Right kidney (tissue), 9 donors: Measurements from ENCODE around the gene RASGEF1C.

Experiments used
- DNase-seq: peaks from one replicate; pipeline ENCODE4 v3.0.0-alpha.2; 2016
- long read RNA-seq, 8 donors: transcript quantifications; one replicate each; lab custom pipeline, GENCODE V29; 2026

RASGEF1C gene
- long read RNA-seq, donor 1 = 0 reads
- long read RNA-seq, donor 2 = 0 reads
- long read RNA-seq, donor 3, partial matches to known transcripts = 0 of 1 reads
- long read RNA-seq, donor 3, other reads (novel, unspliced or antisense) = 0 of 1 reads
- long read RNA-seq, donor 4 = 0 reads
- long read RNA-seq, donor 5 = 0 reads
- long read RNA-seq, donor 6 = 0 reads
- long read RNA-seq, donor 7 = 0 reads
- long read RNA-seq, donor 8 = 0 reads

DNA sequence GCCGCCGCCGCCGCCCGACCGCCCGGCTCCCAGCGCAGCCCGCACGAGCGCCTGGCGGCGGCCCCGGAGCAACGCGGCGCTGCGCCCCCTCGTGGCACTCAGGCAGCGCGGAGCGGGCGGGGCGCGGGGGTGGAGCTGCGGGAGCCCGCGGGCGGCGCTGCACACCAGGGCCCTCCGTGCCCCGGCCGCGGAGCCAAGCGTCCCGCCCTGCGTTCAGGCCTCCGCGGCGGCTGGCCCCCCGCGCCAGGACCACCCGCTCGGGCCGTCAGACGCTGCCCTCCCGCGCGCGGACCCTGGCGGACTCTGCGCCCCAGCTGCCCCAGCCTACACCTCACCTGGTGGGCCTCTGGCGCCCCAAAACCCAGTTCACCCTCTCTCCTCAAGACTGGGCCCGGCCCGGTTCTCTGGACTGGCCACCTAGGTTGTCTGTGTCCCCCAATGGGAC is at the start of gene RASGEF1C:
Gene RASGEF1C (minus strand): TSS at position 75 of the 445 bp plus-strand sequence. CDS start 71,159 bp downstream, outside the sequence.
- no peak for DNase-seq

DNA sequence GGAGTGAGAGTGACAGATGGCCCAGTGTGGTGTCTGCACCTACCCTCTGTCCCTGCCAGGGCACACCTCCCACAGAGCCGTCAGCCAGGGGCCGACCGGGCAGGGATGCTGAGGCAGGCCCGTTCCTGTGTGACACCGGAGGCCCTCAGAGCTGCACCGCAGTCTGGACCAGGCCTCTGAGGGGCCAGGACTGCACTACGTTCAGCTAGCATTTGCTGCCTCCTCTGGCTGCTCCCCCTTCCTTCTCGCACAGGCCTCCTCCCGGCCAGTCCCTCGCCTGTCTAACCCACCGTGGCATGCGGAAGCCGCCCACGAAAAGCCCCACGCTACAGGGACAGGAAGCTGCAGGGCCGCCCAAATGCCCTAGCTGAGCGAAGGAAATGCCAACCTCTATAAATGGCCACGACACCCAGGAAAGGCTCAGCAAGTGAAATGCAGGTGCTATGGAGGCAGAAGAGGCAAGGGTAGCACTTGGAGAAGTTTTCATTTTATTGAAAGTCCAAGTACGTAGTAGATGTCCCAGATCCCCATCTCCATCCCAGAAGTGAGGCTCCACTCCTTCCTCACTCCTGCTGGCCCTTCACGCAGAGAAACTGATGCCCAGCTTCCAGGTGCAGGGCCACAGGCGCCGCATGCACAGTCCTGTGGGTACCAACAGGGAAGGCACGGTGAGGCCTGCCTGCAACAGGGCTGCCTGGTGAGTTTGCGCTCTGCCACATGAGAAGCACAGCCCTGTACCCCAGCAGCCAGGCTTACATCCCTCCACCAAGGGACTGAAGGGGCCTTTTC is 44.2 kb upstream of the RASGEF1C start:
- no peak for DNase-seq

DNA sequence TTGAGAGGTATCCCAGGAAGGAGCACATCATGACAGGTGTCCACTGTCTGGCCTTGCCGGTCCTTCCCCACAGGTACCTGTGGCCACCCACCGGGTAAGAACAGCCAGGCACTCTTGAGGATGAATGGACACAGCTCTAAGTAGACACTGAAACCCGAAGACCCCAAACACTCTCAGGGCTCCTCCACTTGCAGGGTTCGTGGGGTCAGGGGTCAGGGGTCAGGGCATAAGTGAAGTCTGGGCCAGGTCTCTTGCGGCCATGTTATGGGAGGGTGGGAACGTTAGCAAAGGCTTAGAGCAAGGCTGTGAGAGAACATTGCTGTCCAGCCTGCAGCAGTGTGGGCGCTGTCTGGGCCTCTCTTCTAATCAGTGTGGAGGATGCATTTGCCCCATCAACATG is 42.9 kb upstream of the RASGEF1C start:
- DNase-seq = no peak

DNA sequence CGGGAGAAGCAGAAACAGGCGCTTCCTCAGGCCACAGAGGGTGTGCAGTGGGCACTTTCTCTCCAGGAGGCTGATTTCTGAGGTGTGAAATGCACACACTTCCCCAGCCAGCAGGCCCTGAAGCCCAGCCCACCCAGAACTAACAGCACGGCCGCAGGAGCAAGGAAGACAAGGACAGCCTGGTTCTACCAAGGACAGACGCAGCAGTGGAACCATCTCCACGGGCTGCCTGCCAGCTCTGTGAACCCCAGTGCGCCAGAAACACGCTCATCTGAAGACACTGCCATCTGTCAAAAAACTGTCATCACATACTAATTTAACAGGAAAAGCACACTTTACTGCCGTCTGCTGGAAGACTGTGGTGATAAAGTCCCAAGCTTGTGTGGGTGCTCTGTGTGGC is 42.1 kb upstream of the RASGEF1C start:
- no peak for DNase-seq

DNA sequence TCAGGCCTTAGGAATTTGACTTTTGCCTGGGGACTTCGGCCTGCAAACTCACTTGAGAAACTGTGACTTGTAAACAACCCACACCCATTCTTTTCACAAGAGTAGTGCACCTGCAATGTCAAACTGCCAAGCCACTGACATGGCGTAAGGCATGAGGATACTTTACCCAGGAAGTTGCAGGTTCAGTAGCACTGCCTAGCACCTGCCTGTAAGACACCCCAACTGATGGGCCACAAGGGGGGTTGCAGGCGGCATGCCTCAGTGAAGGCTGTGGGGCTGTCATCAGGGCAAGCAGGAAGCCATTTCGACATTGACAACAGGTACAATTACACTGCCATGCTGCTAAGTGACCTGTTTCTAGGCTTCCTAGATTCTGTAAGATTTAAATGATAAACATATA is 41.3 kb upstream of the RASGEF1C start:
- no peak for DNase-seq

DNA sequence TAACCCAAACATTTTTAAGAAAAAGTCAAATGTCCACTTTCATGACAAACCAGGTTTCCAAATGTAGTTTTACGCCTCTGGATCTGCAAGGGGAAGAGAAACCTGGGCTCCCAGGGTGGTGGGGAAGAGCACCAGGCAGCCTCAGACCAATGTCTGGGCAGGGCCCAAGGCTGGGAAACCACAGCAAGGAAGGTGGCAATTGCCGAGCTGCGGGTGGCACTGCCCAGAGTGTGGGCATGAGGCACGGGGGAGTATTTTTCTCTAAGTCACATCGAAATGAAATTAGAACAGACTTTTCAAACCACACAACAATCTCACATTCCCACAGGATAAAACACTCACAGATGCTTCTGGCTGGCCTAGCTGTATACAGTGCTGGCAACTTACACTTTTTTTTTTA is 32.6 kb upstream of the RASGEF1C start:
- DNase-seq = no peak

DNA sequence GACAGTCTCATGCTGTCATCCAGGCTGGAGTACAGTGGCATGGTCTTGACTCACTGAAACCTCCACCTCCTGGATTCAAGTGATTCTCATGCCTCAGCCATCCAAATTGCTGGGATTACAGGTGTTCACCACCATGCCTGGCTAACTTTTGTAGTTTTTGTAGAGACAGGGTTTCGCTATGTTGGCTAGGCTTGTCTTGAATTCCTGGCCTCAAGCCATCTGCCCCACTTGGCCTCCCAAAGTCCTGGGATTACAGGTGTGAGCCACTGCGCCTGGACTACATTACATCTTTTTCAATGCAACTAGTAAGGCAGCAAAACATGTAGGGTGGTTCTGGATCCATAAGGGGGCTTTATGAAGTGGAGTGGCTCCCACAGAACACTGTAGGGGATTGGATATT is 29.6 kb upstream of the RASGEF1C start:
- DNase-seq = no peak

DNA sequence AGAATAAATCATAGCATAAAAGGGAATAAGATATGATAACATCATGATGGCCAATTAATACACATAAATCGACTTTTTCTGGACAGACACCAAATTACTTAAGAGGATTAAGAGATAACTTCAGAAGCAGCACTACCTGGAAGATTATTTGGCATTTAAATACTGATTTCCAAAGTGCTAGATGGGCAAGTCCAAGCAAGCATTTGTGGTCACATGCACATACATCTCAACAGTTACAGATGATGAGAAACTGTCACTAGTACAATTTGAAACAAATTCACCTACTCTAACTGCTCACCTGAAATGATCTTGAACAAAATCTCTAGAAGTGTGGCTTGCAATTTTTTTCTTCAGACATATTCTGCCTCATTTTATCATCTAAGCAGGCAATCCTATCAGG is 26.8 kb upstream of the RASGEF1C start:
- DNase-seq = no peak

DNA sequence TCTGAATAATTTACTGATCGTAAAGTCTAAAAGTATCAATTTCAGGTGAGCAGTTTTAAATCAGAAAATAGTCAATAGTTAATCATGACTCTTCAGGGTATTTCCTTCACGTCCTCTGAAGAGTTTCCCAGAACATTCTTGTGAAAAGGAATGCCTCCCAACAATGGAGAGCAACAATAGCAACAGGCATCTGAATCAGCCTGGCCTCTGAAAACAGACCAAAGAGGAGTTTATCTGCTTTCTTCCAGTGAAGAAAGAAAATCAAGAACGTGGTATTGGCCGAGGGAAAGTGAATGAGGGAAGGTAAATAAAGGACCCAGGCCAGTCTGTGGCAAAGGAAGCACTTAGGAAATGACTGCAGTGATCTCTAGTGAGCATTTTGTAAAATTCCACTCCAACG is 26.1 kb upstream of the RASGEF1C start:
- DNase-seq = no peak

DNA sequence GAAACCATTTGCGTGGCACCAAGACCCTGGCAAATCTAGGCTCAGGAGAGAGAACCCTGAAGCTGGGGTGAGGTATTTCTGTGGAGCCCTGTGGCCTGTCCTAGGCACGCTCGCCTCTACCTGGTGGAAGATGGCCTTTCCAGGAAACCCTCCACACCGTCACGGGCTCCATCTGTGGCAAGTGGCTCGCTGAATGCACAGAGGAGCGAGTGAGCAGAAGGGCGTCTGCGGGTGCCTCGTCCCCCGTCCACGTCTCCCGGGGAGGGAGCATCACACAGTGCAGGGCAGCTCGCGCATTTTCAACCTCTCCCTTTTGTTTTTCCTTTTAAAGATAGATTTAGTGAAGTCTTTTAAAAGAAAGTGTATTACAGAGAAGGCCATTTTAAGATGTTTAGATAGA is 25.3 kb upstream of the RASGEF1C start:
- DNase-seq = no peak

DNA sequence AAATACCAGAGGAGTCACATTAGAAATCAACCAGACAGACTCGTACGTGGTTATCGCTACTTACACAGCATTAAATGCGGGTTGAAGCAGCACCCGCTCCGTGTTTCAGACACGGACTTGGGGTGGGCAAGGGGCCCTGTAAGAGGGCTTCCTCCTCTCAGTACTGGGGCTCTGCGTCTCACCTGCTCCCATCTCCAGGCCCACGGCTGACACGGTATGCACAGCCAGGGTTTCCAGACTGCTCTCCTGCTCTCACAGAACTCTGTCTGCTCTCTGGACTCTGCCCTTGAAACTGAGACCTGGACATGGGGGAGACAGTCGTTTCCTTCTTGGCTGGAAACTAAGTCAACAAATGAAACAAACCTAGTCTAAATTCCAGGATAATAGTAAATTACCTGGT is 24.7 kb upstream of the RASGEF1C start:
- DNase-seq = no peak

DNA sequence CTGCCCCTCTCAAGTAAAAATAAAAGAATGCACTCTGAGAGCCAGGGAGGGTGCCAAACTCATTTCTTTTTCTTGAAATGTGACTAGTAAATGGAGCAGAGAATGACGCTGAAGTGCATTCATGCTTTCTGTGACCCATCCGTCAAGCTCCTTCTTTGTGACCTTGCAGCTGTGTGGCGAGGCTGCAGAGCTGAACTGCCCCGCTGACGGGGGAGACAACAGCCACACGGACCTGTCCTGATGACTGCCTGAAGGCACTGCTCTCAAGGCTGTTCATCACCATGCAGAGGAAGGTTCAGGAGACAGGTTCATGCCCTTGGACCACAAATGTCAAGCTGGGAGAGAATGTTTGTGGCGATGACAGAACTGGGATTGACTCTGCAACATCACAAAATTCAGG is 21.0 kb upstream of the RASGEF1C start:
- DNase-seq = no peak

DNA sequence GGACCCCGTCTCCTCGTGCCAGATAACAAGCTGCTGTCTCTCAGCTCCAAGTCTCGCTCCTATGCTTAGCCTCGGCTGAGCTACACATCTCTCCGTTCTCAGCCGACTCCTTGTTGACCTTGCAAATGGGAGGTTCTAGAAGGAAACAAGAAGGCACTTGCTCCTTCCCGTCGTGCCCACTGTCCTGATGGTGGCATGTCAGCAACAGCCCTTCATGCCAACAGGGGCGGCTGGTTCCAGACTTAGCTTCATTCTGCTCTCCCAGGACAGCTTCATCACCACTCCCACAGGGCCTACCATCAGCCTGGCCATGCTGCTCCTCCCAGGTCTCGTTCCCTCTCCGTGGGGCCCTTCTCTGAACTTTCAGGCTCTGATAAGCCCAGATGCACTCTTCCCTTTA is 13.0 kb upstream of the RASGEF1C start:
- no peak for DNase-seq

DNA sequence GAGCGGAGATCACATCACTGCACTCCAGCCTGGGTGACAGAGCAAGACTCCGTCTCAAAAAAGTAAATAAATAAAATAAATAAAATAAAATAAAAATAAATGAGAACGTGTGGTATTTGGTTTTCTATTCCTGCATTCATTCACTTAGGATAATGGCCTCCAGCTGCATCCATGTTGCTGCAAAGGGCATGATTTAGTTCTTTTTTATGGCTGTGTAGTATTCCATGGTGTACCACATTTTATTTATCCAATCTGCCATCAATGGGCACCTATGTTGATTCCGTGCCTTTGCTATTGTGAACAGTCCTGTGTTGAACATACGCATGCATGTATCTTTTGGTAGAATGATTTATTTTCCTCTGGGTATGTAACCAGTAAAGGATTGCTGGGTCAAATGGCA is 8.8 kb upstream of the RASGEF1C start:
- DNase-seq = no peak

DNA sequence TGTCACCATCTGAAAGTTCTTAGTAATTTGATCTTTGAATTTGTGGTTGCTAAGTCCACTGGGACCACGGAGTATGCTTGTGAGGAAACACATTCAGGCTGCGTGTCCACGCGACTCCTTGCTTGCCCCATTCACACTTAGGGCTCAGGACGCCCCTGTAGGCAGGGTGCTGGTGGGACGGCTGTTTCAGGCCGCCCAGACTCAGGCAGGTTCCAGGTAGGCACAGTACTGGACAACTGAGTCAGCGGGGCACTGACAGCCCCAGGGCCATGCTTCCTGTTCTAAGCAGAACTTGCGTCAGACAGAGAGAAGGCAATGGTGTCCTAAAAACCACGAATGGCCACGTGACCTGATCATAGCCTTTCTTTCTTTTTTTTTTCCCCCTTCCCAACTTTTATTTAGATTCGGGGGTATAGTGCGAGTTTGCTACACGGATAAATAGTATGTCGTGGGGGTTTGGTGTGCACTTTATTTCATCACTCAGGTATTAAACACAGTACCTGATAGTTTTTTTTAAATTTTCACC is 7.7 kb upstream of the RASGEF1C start:
- no peak for DNase-seq

DNA sequence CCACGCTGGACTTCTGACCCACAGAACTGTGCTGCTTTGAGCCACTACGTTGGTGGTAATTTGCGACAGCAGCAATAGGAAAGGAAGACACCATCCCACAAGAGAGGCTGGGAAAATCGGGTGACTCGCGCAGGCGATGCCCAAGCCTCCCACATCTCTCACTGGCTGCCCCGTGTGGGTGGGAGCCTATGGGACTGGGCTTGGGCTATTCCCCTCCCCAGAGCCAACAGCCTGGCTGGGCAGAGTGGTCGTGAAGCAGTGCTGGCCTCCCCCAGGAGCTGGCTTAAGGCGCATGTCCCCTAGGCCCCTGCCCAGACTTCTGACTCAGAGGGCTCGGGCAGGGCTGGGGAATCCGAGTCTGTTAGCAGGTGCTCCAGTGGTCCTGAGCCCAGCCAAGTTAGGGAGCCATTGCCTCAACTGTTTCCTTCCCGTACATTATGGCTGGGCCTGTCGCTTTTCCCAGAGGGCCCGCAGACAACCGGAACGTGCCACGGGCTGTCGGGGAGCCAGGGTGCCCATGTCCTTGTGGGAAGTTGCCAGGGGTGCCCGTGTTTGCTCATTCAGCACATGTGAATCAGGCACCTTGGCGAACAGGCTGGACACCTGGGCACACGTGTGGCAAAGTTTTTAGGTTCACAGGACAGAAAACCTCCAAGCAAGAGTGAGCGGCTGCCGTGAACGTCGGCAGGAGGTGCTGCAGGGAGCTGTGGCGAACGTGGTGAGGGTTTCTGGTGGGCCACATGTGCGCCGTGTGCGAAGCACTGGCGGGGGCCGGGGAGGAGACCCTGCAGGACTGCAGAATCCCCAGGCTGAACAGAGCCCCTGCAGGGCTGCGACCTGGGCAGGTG is 7.0 kb upstream of the RASGEF1C start:
- DNase-seq = no peak

DNA sequence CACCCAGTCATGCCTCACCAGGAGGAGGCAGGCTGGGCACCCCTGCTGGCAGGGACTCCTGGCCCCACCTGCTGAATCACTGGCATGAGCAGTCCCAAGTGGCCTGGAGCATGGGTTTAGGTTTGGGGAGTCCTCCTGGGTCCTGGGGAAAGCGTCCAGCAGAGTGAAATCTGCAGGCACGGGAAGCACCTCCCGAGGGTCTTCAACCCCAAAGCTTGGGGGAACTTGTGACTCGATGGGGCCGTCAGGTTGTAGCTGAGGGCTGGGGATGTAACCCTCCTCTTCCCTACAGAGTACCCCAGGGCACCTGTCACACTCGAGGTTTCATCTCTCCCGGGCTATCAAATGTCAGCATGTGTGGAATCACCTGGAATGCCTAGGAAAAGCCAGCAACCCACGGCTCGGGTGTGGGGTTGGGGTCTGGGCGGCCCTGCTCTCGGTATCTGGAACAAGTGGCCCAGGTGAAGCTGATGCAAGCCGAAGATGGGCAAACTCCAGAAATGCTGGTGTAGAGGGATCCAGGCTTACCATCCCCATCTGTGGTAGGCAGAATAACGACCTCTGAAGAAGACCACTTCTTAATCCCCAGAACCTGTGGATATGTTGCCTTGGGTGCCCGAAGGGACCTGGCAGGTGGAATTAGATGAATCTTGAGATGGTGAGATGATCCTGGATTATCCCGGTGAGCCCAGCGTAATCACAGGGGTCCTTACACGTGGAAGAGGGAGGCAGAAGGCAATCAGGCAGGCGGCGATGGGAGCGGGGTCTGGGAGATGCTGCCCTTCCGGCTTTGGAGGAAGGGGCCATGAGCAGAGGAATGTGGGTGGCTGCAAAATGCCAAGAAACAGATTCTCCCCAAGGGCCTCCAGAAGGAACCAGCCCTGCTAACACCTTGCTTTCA is 6.1 kb upstream of the RASGEF1C start:
- DNase-seq = no peak

DNA sequence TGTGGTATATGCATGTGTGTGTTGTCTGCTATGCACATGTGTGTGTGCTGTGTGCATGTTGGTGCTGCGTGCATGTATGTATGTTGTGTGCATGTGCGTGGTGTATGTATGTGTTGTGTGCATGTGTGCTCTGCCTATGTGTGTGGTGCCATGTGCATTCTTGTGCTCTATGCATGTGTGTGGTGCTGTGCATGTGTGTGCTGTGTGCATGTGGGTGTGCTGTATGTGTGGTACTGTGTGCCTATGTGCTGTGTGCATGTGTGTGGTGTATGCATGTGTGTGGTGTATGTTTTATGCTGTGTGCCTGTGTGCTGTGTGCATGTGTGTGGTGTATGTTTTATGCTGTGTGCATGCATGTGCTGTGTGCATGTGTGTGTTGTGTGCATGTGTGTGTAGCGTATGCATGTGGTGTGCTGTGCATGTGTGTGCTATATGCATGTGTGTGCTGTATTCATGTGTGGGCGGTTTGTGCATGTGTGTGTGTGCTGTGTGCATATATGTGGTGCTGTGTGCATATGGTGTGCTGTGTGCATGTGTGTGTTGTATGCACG is 4.7 kb upstream of the RASGEF1C start:
- no peak for DNase-seq

DNA sequence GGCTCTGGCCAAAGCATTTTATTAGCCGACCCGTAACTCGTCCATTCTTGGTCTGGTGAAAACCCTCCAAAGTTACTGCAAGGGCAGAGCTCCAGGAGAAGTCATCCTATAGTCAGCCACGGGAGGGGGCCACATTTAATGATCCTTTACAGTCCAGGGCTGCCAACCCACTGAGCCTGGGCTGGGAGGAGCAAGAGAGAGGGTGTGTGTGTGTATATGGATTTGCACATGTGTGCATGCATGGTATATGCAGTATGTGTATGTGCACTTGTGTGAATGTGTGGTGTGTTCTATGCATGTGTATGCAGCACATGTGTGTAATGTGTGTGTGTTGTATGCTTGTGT is 4.2 kb upstream of the RASGEF1C start:
- no peak for DNase-seq

DNA sequence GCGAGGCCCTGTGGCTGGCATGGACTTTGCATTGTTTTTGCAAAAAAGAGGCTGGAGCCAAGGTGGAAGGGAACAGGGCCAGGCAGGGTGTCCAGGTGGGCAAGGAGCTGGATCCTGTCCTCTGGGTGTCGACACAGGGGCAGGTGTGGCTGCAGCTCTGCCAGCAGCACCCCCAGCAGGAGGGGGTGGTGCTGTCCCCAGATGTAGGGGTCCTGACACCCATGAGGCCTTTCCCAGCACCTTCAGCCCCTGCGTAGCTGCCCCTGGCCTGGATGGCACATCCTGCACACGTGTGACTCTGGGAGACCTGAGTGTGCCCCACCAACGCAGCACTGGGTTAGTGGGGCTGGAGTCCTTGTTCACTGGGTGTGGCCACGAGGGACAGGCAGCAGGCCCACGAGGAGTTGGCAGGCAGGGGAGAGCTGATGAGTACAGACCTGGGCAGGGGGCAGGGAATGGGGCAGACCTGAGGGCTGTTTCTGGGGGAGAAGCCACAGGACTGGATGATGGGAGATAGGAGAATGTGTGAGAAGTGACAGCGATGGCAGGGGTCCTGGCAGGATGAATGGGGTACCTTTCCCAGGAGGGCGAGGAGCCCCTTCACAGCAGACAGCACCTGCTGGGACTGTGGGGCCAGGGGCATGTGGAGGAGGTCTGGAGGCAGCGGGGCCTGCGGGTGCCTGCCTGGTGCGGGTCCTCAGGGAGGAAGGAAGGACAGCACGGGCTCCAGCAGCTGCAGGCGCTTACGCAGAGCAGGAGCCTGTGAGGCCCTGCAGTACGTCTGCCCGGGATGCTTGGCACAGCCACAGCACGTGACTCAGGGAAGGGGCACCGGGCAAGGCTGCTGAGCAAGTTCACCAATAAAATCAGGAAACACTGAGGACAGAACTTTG is 3.6 kb upstream of the RASGEF1C start:
- DNase-seq = no peak

DNA sequence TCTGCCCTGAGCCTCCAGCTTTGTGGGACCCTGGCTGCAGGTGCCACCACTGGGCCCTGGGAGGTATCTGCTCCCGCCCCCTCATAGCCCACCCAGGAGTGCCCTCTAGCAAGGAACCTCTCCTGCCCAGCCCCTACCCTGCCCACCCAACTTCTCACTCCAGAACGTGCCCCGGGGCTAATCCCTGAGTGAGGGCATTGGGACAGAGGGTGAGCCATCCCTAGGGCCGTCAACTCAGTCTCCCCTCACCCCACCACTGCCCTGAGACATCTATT is 2.7 kb upstream of the RASGEF1C start:
- DNase-seq = no peak
